Measurements from ENCODE around the gene MMAB. TPM values are rescaled to one million over a fixed set of nuclear protein-coding genes. Genes with fewer than 3 reads are reported as not detected.

Gene MMAB
- total RNA-seq, 1 experiment from 2014 or later = 32.8 TPM

GRCh38 chr12:109566424-109566823 is 6.9 kb downstream of the MMAB start:
- H3K36me3 ChIP-seq (replicated peaks; ENCODE audit: control insufficient read depth, insufficient read depth, low read length) = peaks cover 9% of the 10 kb centered on the region
- H3K27me3 ChIP-seq (ENCODE audit: control insufficient read depth, insufficient read depth, low read length) = no peaks in the 10 kb centered on the region
- DNase-seq = no peak
- H3K4me3 ChIP-seq (ENCODE audit: insufficient read depth, low read depth, low read length) = no peak overlapping the region

- Histone ChIP-seq H3K27me3 (ENCODE audit: control insufficient read depth, insufficient read depth, low read length) (no peaks in the 10 kb centered on the region), H3K36me3 (replicated peaks; ENCODE audit: control insufficient read depth, insufficient read depth, low read length) (peaks cover 9% of the 10 kb centered on the region), H3K4me3 (ENCODE audit: insufficient read depth, low read depth, low read length) (no peak overlapping the region)
- DNase-seq = no peak
Measured at GRCh38 chr12:109563291-109564284, 9.7 kb downstream of the MMAB start.

- no peaks in the 10 kb centered on the region for H3K27me3 ChIP-seq (ENCODE audit: control insufficient read depth, insufficient read depth, low read length)
- H3K36me3 ChIP-seq (replicated peaks; ENCODE audit: control insufficient read depth, insufficient read depth, low read length) = peaks cover 7% of the 10 kb centered on the region
- DNase-seq = no peak
Measured at GRCh38 chr12:109562871-109563270, 10.4 kb downstream of the MMAB start.

GRCh38 chr12:109561711-109562030 is 11.6 kb downstream of the MMAB start:
- Histone ChIP-seq H3K4me3 (ENCODE audit: insufficient read depth, low read depth, low read length) (no peak overlapping the region), H3K27me3 (ENCODE audit: control insufficient read depth, insufficient read depth, low read length) (no peaks in the 10 kb centered on the region), H3K36me3 (replicated peaks; ENCODE audit: control insufficient read depth, insufficient read depth, low read length) (peaks cover 7% of the 10 kb centered on the region)
- no peak for DNase-seq

More at GRCh38 chr12:109562871-109563270, 10.4 kb downstream of the MMAB start:
- H3K4me3 ChIP-seq (ENCODE audit: insufficient read depth, low read depth, low read length) = no peak overlapping the region

GRCh38 chr12:109560867-109561710 is 12.2 kb downstream of the MMAB start:
- H3K36me3 ChIP-seq (replicated peaks; ENCODE audit: control insufficient read depth, insufficient read depth, low read length) = peaks cover 6% of the 10 kb centered on the region
- DNase-seq = no peak
- no peak overlapping the region for H3K4me3 ChIP-seq (ENCODE audit: insufficient read depth, low read depth, low read length)
- no peaks in the 10 kb centered on the region for H3K27me3 ChIP-seq (ENCODE audit: control insufficient read depth, insufficient read depth, low read length)

- Histone ChIP-seq H3K36me3 (replicated peaks; ENCODE audit: control insufficient read depth, insufficient read depth, low read length) (peaks cover 2% of the 10 kb centered on the region), H3K4me3 (ENCODE audit: insufficient read depth, low read depth, low read length) (no peak overlapping the region), H3K27me3 (ENCODE audit: control insufficient read depth, insufficient read depth, low read length) (no peaks in the 10 kb centered on the region)
- no peak for DNase-seq
Measured at GRCh38 chr12:109559601-109560000, 13.7 kb downstream of the MMAB start.

GRCh38 chr12:109559200-109559505 is 14.2 kb downstream of the MMAB start:
- Histone ChIP-seq H3K4me3 (ENCODE audit: insufficient read depth, low read depth, low read length) (no peak overlapping the region), H3K36me3 (replicated peaks; ENCODE audit: control insufficient read depth, insufficient read depth, low read length) (peaks cover 2% of the 10 kb centered on the region), H3K27me3 (ENCODE audit: control insufficient read depth, insufficient read depth, low read length) (no peaks in the 10 kb centered on the region)
- DNase-seq = no peak

GRCh38 chr12:109558374-109559199 is 14.7 kb downstream of the MMAB start:
- DNase-seq = no peak
- Histone ChIP-seq H3K27me3 (ENCODE audit: control insufficient read depth, insufficient read depth, low read length) (no peaks in the 10 kb centered on the region), H3K36me3 (replicated peaks; ENCODE audit: control insufficient read depth, insufficient read depth, low read length) (peaks cover 2% of the 10 kb centered on the region), H3K4me3 (ENCODE audit: insufficient read depth, low read depth, low read length) (no peak overlapping the region)

GRCh38 chr12:109557805-109558204 is 15.5 kb downstream of the MMAB start:
- H3K27me3 ChIP-seq (ENCODE audit: control insufficient read depth, insufficient read depth, low read length) = no peaks in the 10 kb centered on the region
- H3K4me3 ChIP-seq (ENCODE audit: insufficient read depth, low read depth, low read length) = no peak overlapping the region
- DNase-seq = no peak
- peaks cover 2% of the 10 kb centered on the region for H3K36me3 ChIP-seq (replicated peaks; ENCODE audit: control insufficient read depth, insufficient read depth, low read length)

GRCh38 chr12:109557200-109557599 is 16.1 kb downstream of the MMAB start:
- no peak for DNase-seq
- no peak overlapping the region for H3K4me3 ChIP-seq (ENCODE audit: insufficient read depth, low read depth, low read length)
- no peaks in the 10 kb centered on the region for H3K27me3 ChIP-seq (ENCODE audit: control insufficient read depth, insufficient read depth, low read length)
- H3K36me3 ChIP-seq (replicated peaks; ENCODE audit: control insufficient read depth, insufficient read depth, low read length) = no peaks in the 10 kb centered on the region; the same call in none of the 2 replicates

GRCh38 chr12:109555431-109556315 is 17.6 kb downstream of the MMAB start:
- no peak for DNase-seq
- Histone ChIP-seq H3K4me3 (ENCODE audit: insufficient read depth, low read depth, low read length) (no peak overlapping the region), H3K27me3 (ENCODE audit: control insufficient read depth, insufficient read depth, low read length) (no peaks in the 10 kb centered on the region), H3K36me3 (replicated peaks; ENCODE audit: control insufficient read depth, insufficient read depth, low read length) (no peaks in the 10 kb centered on the region; the same call in 1 of the 2 replicates)

- Histone ChIP-seq H3K36me3 (replicated peaks; ENCODE audit: control insufficient read depth, insufficient read depth, low read length) (no peaks in the 10 kb centered on the region), H3K27me3 (ENCODE audit: control insufficient read depth, insufficient read depth, low read length) (no peaks in the 10 kb centered on the region)
- no peak for DNase-seq
Measured at GRCh38 chr12:109554761-109555160, 18.5 kb downstream of the MMAB start.

GRCh38 chr12:109553906-109554500 is 19.3 kb downstream of the MMAB start:
- DNase-seq = no peak
- Histone ChIP-seq H3K27me3 (ENCODE audit: control insufficient read depth, insufficient read depth, low read length) (no peaks in the 10 kb centered on the region), H3K4me3 (ENCODE audit: insufficient read depth, low read depth, low read length) (no peak overlapping the region), H3K36me3 (replicated peaks; ENCODE audit: control insufficient read depth, insufficient read depth, low read length) (no peaks in the 10 kb centered on the region)

More at GRCh38 chr12:109554761-109555160, 18.5 kb downstream of the MMAB start:
- no peak overlapping the region for H3K4me3 ChIP-seq (ENCODE audit: insufficient read depth, low read depth, low read length)
